GM23248 (cell line): ENCODE measurements around the gene ZNF8. TPM values are rescaled to one million over a fixed set of nuclear protein-coding genes. Genes with fewer than 3 reads are reported as not detected.

Experiments used
- DNase-seq: peaks from one replicate; pipeline ENCODE4 v3.0.0-alpha.2; 2015
- H2AFZ ChIP-seq: fragments of 200-600 bp; sonication (generic); 2 replicates; pipeline ENCODE4 v1.6.1; 2016; ENCODE audit warnings: antibody characterized with exemption
- H3F3A ChIP-seq: fragments of 200-600 bp; sonication (generic); 2 replicates; pipeline ENCODE4 v1.6.1; 2016; ENCODE audit warnings: mild to moderate bottlenecking, antibody characterized with exemption, mixed run types; ENCODE audit not compliant: insufficient read depth
- H3K27ac ChIP-seq: fragments of 200-600 bp; sonication (generic); 2 replicates; pipeline ENCODE4 v1.5.1; 2016; ENCODE audit warnings: mild to moderate bottlenecking
- H3K27me3 ChIP-seq: fragments of 200-600 bp; sonication (generic); replicated peaks from 2 replicates; pipeline ENCODE4 v1.6.1; 2016; ENCODE audit warnings: mild to moderate bottlenecking; ENCODE audit not compliant: insufficient read depth
- H3K36me3 ChIP-seq: fragments of 200-600 bp; sonication (generic); 2 replicates; pipeline ENCODE4 v1.6.1; 2016; ENCODE audit warnings: low read depth, mild to moderate bottlenecking
- H3K4me1 ChIP-seq: fragments of 200-600 bp; sonication (generic); 2 replicates; pipeline ENCODE4 v1.6.1; 2016; ENCODE audit warnings: mild to moderate bottlenecking; ENCODE audit not compliant: insufficient read depth
- H3K4me2 ChIP-seq: fragments of 200-600 bp; sonication (generic); one replicate; pipeline ENCODE4 v1.6.1; 2016; ENCODE audit warnings: mild to moderate bottlenecking; ENCODE audit not compliant: unreplicated experiment
- H3K4me3 ChIP-seq: fragments of 200-600 bp; sonication (generic); 2 replicates; pipeline ENCODE4 v1.5.1; 2016; ENCODE audit warnings: mild to moderate bottlenecking
- H3K79me2 ChIP-seq: fragments of 200-600 bp; sonication (generic); 2 replicates; pipeline ENCODE4 v1.6.1; 2016; ENCODE audit warnings: mild to moderate bottlenecking; ENCODE audit not compliant: insufficient read depth
- H3K9ac ChIP-seq: fragments of 200-600 bp; sonication (generic); 2 replicates; pipeline ENCODE4 v1.6.1; 2016; ENCODE audit warnings: mild to moderate bottlenecking
- H3K9me2 ChIP-seq: fragments of 200-600 bp; sonication (generic); 2 replicates; pipeline ENCODE4 v1.6.1; 2016; ENCODE audit warnings: mixed run types, mild to moderate bottlenecking, moderate library complexity; ENCODE audit not compliant: insufficient read depth
- H3K9me3 ChIP-seq: fragments of 200-600 bp; sonication (generic); one replicate; pipeline ENCODE4 v1.6.1; 2017; ENCODE audit warnings: low read depth
- H4K20me1 ChIP-seq: fragments of 200-600 bp; sonication (generic); 2 replicates; pipeline ENCODE4 v1.6.0; 2016; ENCODE audit not compliant: insufficient read depth
- EZH2 ChIP-seq: fragments of 200-600 bp; sonication (generic); IDR thresholded peaks from 2 replicates; pipeline ENCODE4 v1.6.1; 2018; ENCODE audit warnings: antibody characterized with exemption, mild to moderate bottlenecking; ENCODE audit not compliant: insufficient read depth, poor library complexity, severe bottlenecking
- EZH2phosphoT487 ChIP-seq: fragments of 200-600 bp; sonication (generic); IDR thresholded peaks from 2 replicates; pipeline ENCODE4 v1.6.1; 2018; ENCODE audit warnings: antibody characterized with exemption, moderate library complexity, mild to moderate bottlenecking, low read depth; ENCODE audit not compliant: insufficient read depth
- WGBS, 2 experiments: methylation state at CpG; one replicate each; pipeline ENCODE4 v1.1.6; 2015 to 2017; ENCODE audit warnings: low lambda C conversion rate in 2 of 2, low coverage in 1 of 2; ENCODE audit errors: missing lambda C conversion rate in 2 of 2; 5-methylcytosine and 5-hydroxymethylcytosine counted together
- in situ Hi-C: fragments of 300-500 bp; cut with MboI; formaldehyde crosslinking; loops from 2 replicates; pipeline ENCODE4 v1.15.0; 2020
- polyA plus RNA-seq: library from polyadenylated mRNA; unstranded; fragments of >200 nt; fragmentation: Nextera tagmentation; extraction: Ambion mirVana; gene quantifications from 2 replicates; pipeline ENCODE4 v1.2.1, GENCODE V29; 2016
- total RNA-seq: library from RNA; depleted of rRNA; stranded (reverse); fragments of >200 nt; shearing (Covaris generic); gene quantifications from 2 replicates; pipeline ENCODE4 v1.2.3, GENCODE V29; 2014

The ZNF8 gene
- total and polyA plus RNA-seq, 2 experiments from 2014 or later: 1.1 to 5.7 TPM

- Histone ChIP-seq H3K4me1 (no peaks in the 10 kb centered on the region), H3K9me2 (no peaks in the 10 kb centered on the region), H3K27ac (no peak overlapping the region), H3K36me3 (0 out of 2 replicates have a peak, but pooled peaks cover 5% of the 10 kb centered on the region), H4K20me1 (no peaks in the 10 kb centered on the region), H3K9me3 (no peaks in the 10 kb centered on the region), H3K4me3 (no peak overlapping the region), H2AFZ (no peak overlapping the region), H3K27me3 (no peaks in the 10 kb centered on the region), H3K79me2 (peaks cover 6% of the 10 kb centered on the region), H3F3A (peaks cover 13% of the 10 kb centered on the region; the same call in 1 of the 2 replicates), H3K4me2 (no peak overlapping the region), H3K9ac (no peak overlapping the region)
- TF ChIP-seq EZH2phosphoT487 (no peak), EZH2 (no peak)
- no peak for DNase-seq
- in situ Hi-C loops: no loop called here
- WGBS, 2 experiments: 73% methylated on average over 10 of the region's 10 CpGs
These were observed 40.5 kb downstream of the ZNF8 start for GRCh38 chr19:58319241-58319640.

- peak overlapping the region; percentile 93 for H3K9ac ChIP-seq
These were observed 46.7 kb downstream of the ZNF8 start for GRCh38 chr19:58325311-58326022.

DNA sequence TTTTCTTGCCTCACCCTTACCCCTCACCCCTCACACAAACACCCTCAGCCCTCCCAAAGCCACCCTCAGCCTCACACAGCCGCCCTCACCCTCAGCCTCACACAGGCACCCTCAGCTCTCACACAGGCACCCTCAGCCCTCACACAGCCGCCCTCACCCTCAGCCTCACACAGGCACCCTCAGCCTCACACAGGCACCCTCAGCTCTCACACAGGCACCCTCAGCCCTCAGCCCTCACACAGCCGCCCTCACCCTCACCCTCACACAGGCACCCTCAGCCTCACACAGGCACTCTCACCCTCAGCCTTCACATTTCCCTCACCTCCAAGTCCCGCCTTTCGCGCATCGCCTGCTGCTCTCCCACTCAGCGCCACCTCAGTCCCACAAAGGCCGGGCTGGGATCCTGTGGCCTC is 47.8 kb downstream of the ZNF8 start:
- Histone ChIP-seq H2AFZ (peak overlapping the region; percentile 97), H3K9ac (peak overlapping the region; percentile 93), H4K20me1 (no peaks in the 10 kb centered on the region), H3K27ac (peak overlapping the region; percentile 87; the same call in 1 of the 2 replicates), H3F3A (peaks cover 15% of the 10 kb centered on the region), H3K36me3 (0 out of 2 replicates have a peak, but pooled peaks cover 3% of the 10 kb centered on the region), H3K4me3 (peak overlapping the region; percentile 99), H3K4me1 (peaks cover 19% of the 10 kb centered on the region), H3K9me3 (no peaks in the 10 kb centered on the region), H3K9me2 (no peaks in the 10 kb centered on the region), H3K27me3 (no peaks in the 10 kb centered on the region), H3K4me2 (peak overlapping the region; percentile 90), H3K79me2 (peaks cover 55% of the 10 kb centered on the region)
- in situ Hi-C loops: no loop called here
- WGBS, 2 experiments: 2% methylated on average over 7 to 9 of the region's 9 CpGs
- no peak for TF ChIP-seq EZH2
- TF ChIP-seq EZH2phosphoT487: no peak
- DNase-seq: no peak

More at GRCh38 chr19:58325311-58326022, 46.7 kb downstream of the ZNF8 start:
- DNase-seq: peak; percentile 65
- Histone ChIP-seq H3K27me3 (no peaks in the 10 kb centered on the region), H4K20me1 (no peaks in the 10 kb centered on the region), H3K79me2 (peaks cover 55% of the 10 kb centered on the region), H3K9me2 (no peaks in the 10 kb centered on the region), H2AFZ (peak overlapping the region; percentile 97; the same call in 1 of the 2 replicates), H3K4me3 (peak overlapping the region; percentile 99), H3K9me3 (no peaks in the 10 kb centered on the region), H3K4me2 (peak overlapping the region; percentile 90), H3K36me3 (0 out of 2 replicates have a peak, but pooled peaks cover 3% of the 10 kb centered on the region), H3K27ac (peak overlapping the region; percentile 87), H3F3A (peaks cover 11% of the 10 kb centered on the region; the same call in 1 of the 2 replicates), H3K4me1 (peaks cover 15% of the 10 kb centered on the region)
- in situ Hi-C loops: no loop called here
- no peak for TF ChIP-seq EZH2
- TF ChIP-seq EZH2phosphoT487: no peak
- WGBS, 2 experiments: 69 to 71% methylated on average over 6 of the region's 6 CpGs

GRCh38 chr19:58326914-58327726 is 48.4 kb downstream of the ZNF8 start, which contains the start of gene ZSCAN22:
ZSCAN22 (plus strand) TSS chr19:58326994; CDS start chr19:58334803, 7,809 bp downstream.
- peak; percentile 100 for DNase-seq
- WGBS, 2 experiments: 0 to 1% methylated on average over 60 to 62 of the region's 62 CpGs
- TF ChIP-seq EZH2phosphoT487 (no peak), EZH2 (no peak)
- Histone ChIP-seq H3F3A (peaks cover 15% of the 10 kb centered on the region), H3K9ac (peak within 1 kb of the TSS; percentile 93), H3K27ac (peak within 1 kb of the TSS; percentile 87), H3K4me3 (peak within 1 kb of the TSS; percentile 99), H4K20me1 (no peaks in the 10 kb centered on the region), H3K9me2 (no peaks in the 10 kb centered on the region), H3K4me2 (peak within 1 kb of the TSS; percentile 90), H3K4me1 (peaks cover 19% of the 10 kb centered on the region), H3K79me2 (peaks cover 55% of the 10 kb centered on the region), H3K36me3 (0 out of 2 replicates have a peak, but pooled peaks cover 3% of the 10 kb centered on the region), H2AFZ (peak within 1 kb of the TSS; percentile 97), H3K9me3 (no peaks in the 10 kb centered on the region), H3K27me3 (no peaks in the 10 kb centered on the region)
- in situ Hi-C loops: no loop called here
